K562 (cell line): ENCODE data around the gene EPHB4. TPM values are rescaled to one million over a fixed set of nuclear protein-coding genes. Genes with fewer than 3 reads are reported as not detected.

Source experiments
- CAMTA2 ChIP-seq: fragments of 250-450 bp; sonication (Bioruptor Pico); conservative IDR thresholded peaks from 2 replicates; pipeline ENCODE4 v1.5.1; 2022
- CHAMP1 ChIP-seq: fragments of 450-650 bp; IDR thresholded peaks from 2 replicates; pipeline ENCODE4 v1.6.1; 2016; ENCODE audit warnings: mild to moderate bottlenecking
- CSDE1 ChIP-seq, 2 experiments: fragments of 450-650 bp; IDR thresholded peaks; 2 replicates each; pipeline ENCODE4 v1.6.1; 2016; ENCODE audit warnings: mild to moderate bottlenecking in 1 of 2
- CTBP1 ChIP-seq: fragments of 450-650 bp; IDR thresholded peaks from 2 replicates; pipeline ENCODE4 v1.6.1; 2016; ENCODE audit warnings: borderline replicate concordance
- CXXC5 ChIP-seq: fragments of 250-450 bp; sonication (Bioruptor Pico); IDR thresholded peaks from 2 replicates; pipeline ENCODE4 v1.8.0; 2022; ENCODE audit warnings: inconsistent platforms, mild to moderate bottlenecking, moderate library complexity
- ILF3 ChIP-seq: fragments of 450-650 bp; IDR thresholded peaks from 2 replicates; pipeline ENCODE4 v1.6.1; 2018; ENCODE audit warnings: antibody characterized with exemption, mild to moderate bottlenecking, moderate library complexity, borderline replicate concordance
- KAT7 ChIP-seq: sonication (generic); formaldehyde crosslinking; IDR thresholded peaks from 2 replicates; pipeline ENCODE4 v1.8.0; 2022; ENCODE audit warnings: missing genetic modification reagents, mild to moderate bottlenecking, borderline replicate concordance
- NCOA1 ChIP-seq: fragments of 450-650 bp; IDR thresholded peaks from 2 replicates; pipeline ENCODE4 v1.6.1; 2016; ENCODE audit warnings: low read depth
- NR2F6 ChIP-seq: fragments of 450-650 bp; formaldehyde crosslinking; IDR thresholded peaks from 2 replicates; pipeline ENCODE4 v1.4.0; 2020; ENCODE audit warnings: mild to moderate bottlenecking
- PTBP1 ChIP-seq: fragments of 200-400 bp; formaldehyde crosslinking; IDR thresholded peaks from 2 replicates; pipeline ENCODE4 v1.6.1; 2017; ENCODE audit warnings: low read depth, low read length
- RCOR1 ChIP-seq, 2 experiments: IDR thresholded peaks; 2 replicates each; pipeline ENCODE4 v1.6.1; 2012; ENCODE audit warnings: low read depth in 2 of 2, low read length in 2 of 2, borderline replicate concordance in 1 of 2, improper control_type of control experiment in 1 of 2
- SIN3B ChIP-seq: fragments of 450-650 bp; IDR thresholded peaks from 2 replicates; pipeline ENCODE4 v1.6.1; 2017; ENCODE audit warnings: low read depth, mild to moderate bottlenecking, moderate library complexity
- TAF1 ChIP-seq: IDR thresholded peaks from 2 replicates; pipeline ENCODE4 v1.6.1; 2011; ENCODE audit warnings: mild to moderate bottlenecking, low read length, moderate library complexity; ENCODE audit not compliant: insufficient read depth, control insufficient read depth, severe bottlenecking; ENCODE audit errors: extremely low read depth
- THAP12 ChIP-seq: fragments of 250-450 bp; sonication (Bioruptor Pico); IDR thresholded peaks from 2 replicates; pipeline ENCODE4 v1.9.0; 2021; ENCODE audit warnings: mild to moderate bottlenecking, inconsistent platforms
- ZHX1 ChIP-seq: fragments of 150-350 bp; conservative IDR thresholded peaks from 2 replicates; pipeline ENCODE4 v1.6.1; 2014; ENCODE audit warnings: low read length
- ZNF3 ChIP-seq: fragments of 250-450 bp; sonication (Bioruptor Pico); IDR thresholded peaks from 2 replicates; pipeline ENCODE4 v1.5.0; 2021; ENCODE audit warnings: mild to moderate bottlenecking, moderate library complexity
- ZNF384 ChIP-seq: IDR thresholded peaks from 2 replicates; pipeline ENCODE4 v1.6.1; 2012; ENCODE audit warnings: low read depth, low read length, improper control_type of control experiment
- ZNF511 ChIP-seq: sonication (generic); formaldehyde crosslinking; IDR thresholded peaks from 2 replicates; pipeline ENCODE4 v1.8.0; 2022; ENCODE audit warnings: mild to moderate bottlenecking, missing genetic modification reagents
- ZNF583 ChIP-seq: fragments of 250-450 bp; sonication (Bioruptor Pico); IDR thresholded peaks from 2 replicates; pipeline ENCODE4 v1.4.0; 2020
- polyA plus RNA-seq, 8 experiments: library from polyadenylated mRNA; depleted of rRNA in 4 of 8; stranded (reverse) in 5 of 8; unstranded in 3 of 8; fragments of >200 nt; fragmentation: Nextera tagmentation in 2 of 8; fragmentation: Illumina TruSeq in 1 of 8; extraction: Ambion mirVana in 2 of 8; extraction: Trizol in 1 of 8; gene quantifications; 2 replicates each; pipeline versions ENCODE4 v1.2.1 to v1.2.3, GENCODE V29; 2011 to 2014; ENCODE audit warnings: inconsistent platforms in 1 of 8, missing spikeins in 1 of 8
- total RNA-seq, 7 experiments: library from RNA; depleted of rRNA in 6 of 7; stranded (reverse); fragments of >200 nt in 6 of 7; fragmentation: Illumina TruSeq in 2 of 7; extraction: Trizol in 2 of 7; gene quantifications; 2 replicates each; pipeline versions ENCODE4 v1.2.1 to v1.2.3, GENCODE V29; 2011 to 2021; ENCODE audit warnings: low replicate concordance in 1 of 7

The EPHB4 gene
- total and polyA plus RNA-seq, 9 of the 15 experiments (the other 6 are each of a cell fraction or from before 2014, with no cell fraction given), result 1.2 to 82.1 (median 37.9) TPM

- no peak for TF ChIP-seq CHAMP1
- no peak for TF ChIP-seq CSDE1 (IDR thresholded peaks at IDR 0.05)
- peak in 1 of 2 experiments; percentile 56; a peak in 1 of 4 replicates for TF ChIP-seq RCOR1 (IDR thresholded peaks at IDR 0.05; ENCODE audit: borderline replicate concordance in 1 of 2, low read depth in 2 of 2, low read length in 2 of 2)
- 0 out of 2 replicates have a peak, but pooled peaks have one; percentile 70 for TF ChIP-seq NR2F6
- peak; percentile 15; the same call in 1 of the 2 replicates for TF ChIP-seq NCOA1
- TF ChIP-seq ILF3, result no peak
- no peak for TF ChIP-seq PTBP1
- peak; percentile 96 for TF ChIP-seq KAT7 (CRISPR knock-in tag)
- no peak for TF ChIP-seq ZNF3 (CRISPR knock-in tag)
- peak; percentile 93 for TF ChIP-seq CTBP1
- peak; percentile 86 for TF ChIP-seq CXXC5
- peak; percentile 34 for TF ChIP-seq TAF1
- TF ChIP-seq SIN3B, result peak; percentile 65; the same call in 1 of the 2 replicates
- TF ChIP-seq ZHX1, result no peak
- 0 out of 2 replicates have a peak, but pooled peaks have one; percentile 61 for TF ChIP-seq ZNF583 (CRISPR knock-in tag)
- TF ChIP-seq ZNF511 (CRISPR knock-in tag), result peak; percentile 85; the same call in 1 of the 2 replicates
- TF ChIP-seq THAP12 (CRISPR knock-in tag), result peak; percentile 55
- no peak for TF ChIP-seq CAMTA2 (CRISPR knock-in tag)
- 0 out of 2 replicates have a peak, but pooled peaks have one; percentile 17 for TF ChIP-seq ZNF384
Measured at GRCh38 chr7:100827330-100828226, at the start of gene EPHB4 (continued).
